ENCODE measurements around the gene HAUS1.
A peak's percentile ranks its signal among the peaks of the same experiment; 100 is the strongest.

Gene HAUS1

DNA sequence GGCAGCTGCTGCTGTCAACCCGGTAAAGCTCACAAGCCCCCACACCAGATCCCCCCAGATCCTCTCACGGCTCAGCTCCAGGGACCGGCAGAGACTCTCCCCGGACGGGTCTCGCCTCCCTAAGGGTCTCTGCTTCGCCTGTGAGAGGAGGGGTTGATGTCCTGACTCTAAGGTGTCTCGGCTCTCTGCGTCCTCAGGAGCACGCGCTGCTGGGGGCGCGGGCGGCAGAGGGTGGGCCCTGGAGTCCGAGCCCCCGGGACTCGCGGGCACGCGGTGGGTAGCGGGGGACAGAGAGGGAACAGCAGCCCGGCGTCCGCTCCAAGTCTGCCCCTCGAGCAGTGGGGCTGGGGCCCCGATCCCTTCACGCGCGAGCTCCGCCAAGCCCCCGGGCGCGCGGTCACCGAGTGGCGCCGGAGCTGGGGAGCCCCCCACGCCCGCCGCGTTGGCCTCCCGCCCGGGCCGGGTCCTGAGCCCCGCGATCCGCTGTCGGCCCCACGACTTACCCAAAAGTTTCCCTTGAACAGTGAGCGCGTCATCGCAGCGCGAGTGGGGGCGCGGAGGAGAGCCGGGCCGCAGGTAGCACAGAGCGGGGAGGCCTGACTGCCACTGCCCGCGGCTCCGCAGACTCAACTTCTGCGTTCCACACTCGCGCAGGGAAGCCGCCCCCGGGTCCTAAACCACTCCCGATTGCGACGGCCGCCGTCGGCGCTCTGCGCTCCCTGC is 32.4 kb upstream of the HAUS1 start, which contains the start of gene PSTPIP2:
Gene PSTPIP2, minus strand, starts transcription at position 608 of the 723 bp plus-strand sequence. Its CDS starts 72 bp downstream, at position 536.
- DNase-seq (ENCODE audit: insufficient read length, low spot score) (no peak), FAIRE-seq (no peak)
- TF ChIP-seq, protein P1, sequence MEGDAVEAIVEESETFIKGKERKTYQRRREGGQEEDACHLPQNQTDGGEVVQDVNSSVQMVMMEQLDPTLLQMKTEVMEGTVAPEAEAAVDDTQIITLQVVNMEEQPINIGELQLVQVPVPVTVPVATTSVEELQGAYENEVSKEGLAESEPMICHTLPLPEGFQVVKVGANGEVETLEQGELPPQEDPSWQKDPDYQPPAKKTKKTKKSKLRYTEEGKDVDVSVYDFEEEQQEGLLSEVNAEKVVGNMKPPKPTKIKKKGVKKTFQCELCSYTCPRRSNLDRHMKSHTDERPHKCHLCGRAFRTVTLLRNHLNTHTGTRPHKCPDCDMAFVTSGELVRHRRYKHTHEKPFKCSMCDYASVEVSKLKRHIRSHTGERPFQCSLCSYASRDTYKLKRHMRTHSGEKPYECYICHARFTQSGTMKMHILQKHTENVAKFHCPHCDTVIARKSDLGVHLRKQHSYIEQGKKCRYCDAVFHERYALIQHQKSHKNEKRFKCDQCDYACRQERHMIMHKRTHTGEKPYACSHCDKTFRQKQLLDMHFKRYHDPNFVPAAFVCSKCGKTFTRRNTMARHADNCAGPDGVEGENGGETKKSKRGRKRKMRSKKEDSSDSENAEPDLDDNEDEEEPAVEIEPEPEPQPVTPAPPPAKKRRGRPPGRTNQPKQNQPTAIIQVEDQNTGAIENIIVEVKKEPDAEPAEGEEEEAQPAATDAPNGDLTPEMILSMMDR (IDR thresholded peaks at IDR 0.05; ENCODE audit: insufficient read depth, missing control alignments) = no peak

DNA sequence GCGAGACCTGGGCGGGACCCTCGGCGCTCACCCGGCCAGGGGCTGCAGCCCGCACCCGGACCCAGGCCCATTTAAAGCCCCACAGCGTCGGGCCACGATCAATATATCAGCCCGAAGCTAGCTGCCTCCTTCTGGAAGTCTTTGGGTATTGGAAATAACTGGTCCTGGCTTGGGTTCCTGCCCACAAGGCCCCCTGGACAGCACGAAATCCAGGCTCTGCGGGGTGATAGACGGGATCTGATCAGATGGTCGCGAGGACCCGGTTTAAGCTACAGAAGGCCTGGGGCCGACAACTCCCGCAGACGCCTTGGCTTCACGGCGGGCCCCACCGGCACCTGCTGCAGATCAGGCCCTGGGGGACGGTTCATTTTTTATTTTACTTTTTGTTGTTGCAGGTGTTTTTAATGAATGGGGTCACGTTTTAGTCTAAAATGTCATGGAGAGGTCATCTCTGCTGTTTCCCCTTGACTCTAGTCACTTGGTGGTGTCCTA is 31.8 kb upstream of the HAUS1 start:
- DNase-seq (ENCODE audit: insufficient read length, low spot score) (no peak), FAIRE-seq (no peak)
- TF ChIP-seq, protein P1 (IDR thresholded peaks at IDR 0.05; ENCODE audit: insufficient read depth, missing control alignments) = no peak

DNA sequence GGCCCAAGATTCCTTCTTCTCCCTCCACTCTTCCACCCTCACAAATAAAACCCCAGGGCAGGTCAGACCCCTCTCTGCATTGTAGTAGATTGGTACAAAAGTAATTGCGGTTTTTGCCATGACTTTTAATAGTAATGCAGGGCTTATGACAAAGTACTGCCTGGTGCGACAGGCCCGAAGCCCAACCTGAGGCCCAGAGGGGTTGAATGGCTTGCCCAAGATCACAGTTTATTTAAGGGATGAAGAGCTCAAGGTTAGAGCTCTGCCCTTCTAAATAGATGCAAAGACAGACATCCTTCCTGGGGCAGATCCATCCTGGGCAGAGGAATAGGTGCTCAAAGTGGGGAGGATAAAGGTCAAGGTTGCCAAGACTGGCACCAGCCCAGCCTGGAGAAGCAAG is 31.2 kb upstream of the HAUS1 start:
- DNase-seq (ENCODE audit: insufficient read length, low spot score) (no peak), FAIRE-seq (no peak)
- TF ChIP-seq, protein P1 (IDR thresholded peaks at IDR 0.05; ENCODE audit: insufficient read depth, missing control alignments) = no peak

DNA sequence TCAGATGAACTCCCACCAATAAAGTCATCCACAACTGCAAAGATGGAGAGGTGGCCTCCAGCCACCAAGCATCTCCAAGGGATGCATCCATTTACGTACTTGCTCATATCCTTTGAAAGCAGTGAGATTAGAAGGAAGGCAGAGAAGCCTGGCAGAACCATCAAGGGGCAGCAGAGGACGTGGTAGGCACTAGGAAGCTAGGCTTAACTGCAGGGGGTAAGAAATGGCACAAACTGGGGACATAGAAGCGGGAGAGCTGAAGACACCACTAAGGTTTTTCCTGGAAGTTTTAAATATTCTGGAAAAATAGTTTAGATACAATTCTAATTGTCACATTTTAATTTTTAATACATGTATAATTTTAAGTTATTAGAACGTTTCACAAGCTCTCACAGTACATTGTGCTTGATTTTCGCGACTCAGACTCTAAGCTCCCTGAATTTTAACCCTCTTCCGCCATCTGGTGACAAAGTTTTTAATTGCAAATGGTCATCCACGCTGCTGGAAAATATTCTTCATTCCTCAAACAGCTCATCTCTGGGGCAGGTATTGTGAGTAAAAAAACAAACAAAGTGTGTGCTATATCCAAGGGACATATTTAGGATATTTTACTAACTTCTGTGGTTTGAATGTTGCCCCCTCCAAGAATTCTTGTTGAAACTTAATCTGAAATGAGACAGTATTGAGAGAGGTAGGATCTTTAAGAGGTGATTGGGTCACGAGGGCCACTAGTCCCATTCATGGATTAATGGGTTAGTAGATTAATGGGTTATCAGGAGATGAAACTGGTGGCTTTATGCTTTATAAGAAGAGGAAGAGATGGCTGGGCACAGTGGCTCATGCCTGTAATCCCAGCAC is 30.5 kb upstream of the HAUS1 start:
- no peak for DNase-seq (ENCODE audit: insufficient read length, low spot score)
- peak; percentile 96 for FAIRE-seq
- TF ChIP-seq, protein P1 (IDR thresholded peaks at IDR 0.05; ENCODE audit: insufficient read depth, missing control alignments) = peak; percentile 75

DNA sequence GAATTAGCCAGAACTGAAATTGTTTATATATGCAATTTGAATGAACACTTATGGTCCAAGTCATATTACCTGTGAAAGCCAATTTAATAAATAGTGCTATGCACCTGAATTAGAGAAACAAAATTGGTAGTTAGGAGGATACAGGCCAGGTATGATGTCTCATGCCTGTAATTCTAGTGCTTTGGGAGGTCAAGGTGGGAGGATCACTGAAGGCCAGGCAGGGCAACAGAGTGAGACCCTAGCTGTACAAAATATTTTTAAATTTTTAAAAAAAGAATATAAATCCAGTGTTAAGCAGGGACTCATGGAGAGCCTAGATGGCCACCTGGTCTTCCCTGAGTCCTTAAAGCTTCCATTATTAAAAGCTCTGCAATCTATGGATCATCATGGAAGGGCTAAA is 24.8 kb upstream of the HAUS1 start:
- FAIRE-seq (peak; percentile 55), DNase-seq (ENCODE audit: insufficient read length, low spot score) (no peak)
- TF ChIP-seq, protein P1 (IDR thresholded peaks at IDR 0.05; ENCODE audit: insufficient read depth, missing control alignments) = no peak

DNA sequence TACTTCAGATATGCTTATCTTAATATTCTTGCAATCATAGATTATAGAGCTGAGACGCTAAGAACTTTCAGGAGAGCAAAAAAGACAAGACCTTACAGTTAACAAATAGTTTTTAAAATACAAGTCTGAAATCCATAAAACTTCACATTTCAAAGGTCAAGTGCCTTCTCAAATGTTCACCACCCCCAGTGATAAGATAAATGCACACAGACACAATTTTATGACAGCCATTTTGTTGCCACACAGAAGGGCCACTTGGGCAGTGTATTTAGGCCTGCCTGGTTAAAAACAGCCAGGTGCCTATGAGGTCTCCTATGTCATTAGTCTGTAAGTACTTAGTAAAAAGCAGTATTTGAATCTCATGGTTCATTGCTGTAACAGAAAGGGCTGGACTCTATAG is 24.0 kb upstream of the HAUS1 start:
- FAIRE-seq (no peak), DNase-seq (ENCODE audit: insufficient read length, low spot score) (no peak)
- TF ChIP-seq, protein P1 (IDR thresholded peaks at IDR 0.05; ENCODE audit: insufficient read depth, missing control alignments) = no peak
